Smooth muscle cell (in vitro differentiated cells): Measurements from ENCODE around the gene SHISA4. TPM values are rescaled to one million over a fixed set of nuclear protein-coding genes. Genes with fewer than 3 reads are reported as not detected.

ENCODE experiments used
- DNase-seq: peaks from one replicate; lab custom pipeline; 2025; ENCODE audit not compliant: unreplicated experiment; lab: John Stamatoyannopoulos, UW
- H2AFZ ChIP-seq: fragments of 200-600 bp; sonication (generic); 2 replicates; pipeline ENCODE4 v1.6.0; 2016; ENCODE audit warnings: antibody characterized with exemption, low read depth, mild to moderate bottlenecking
- H3F3A ChIP-seq: fragments of 200-600 bp; sonication (generic); 2 replicates; pipeline ENCODE4 v1.6.0; 2017; ENCODE audit warnings: antibody characterized with exemption, low read depth
- H3K27ac ChIP-seq: fragments of 200-600 bp; sonication (generic); 2 replicates; pipeline ENCODE4 v1.5.1; 2016; ENCODE audit warnings: low read depth, mild to moderate bottlenecking
- H3K27me3 ChIP-seq: fragments of 200-600 bp; sonication (generic); 2 replicates; pipeline ENCODE4 v1.6.1; 2016; ENCODE audit warnings: low read depth, mild to moderate bottlenecking
- H3K36me3 ChIP-seq: fragments of 200-600 bp; sonication (generic); 2 replicates; pipeline ENCODE4 v1.5.1; 2016; ENCODE audit warnings: low read depth
- H3K4me1 ChIP-seq: fragments of 200-600 bp; sonication (generic); 2 replicates; pipeline ENCODE4 v1.5.1; 2016; ENCODE audit warnings: low read depth
- H3K4me2 ChIP-seq: fragments of 200-600 bp; sonication (generic); 2 replicates; pipeline ENCODE4 v1.6.0; 2016; ENCODE audit warnings: mild to moderate bottlenecking
- H3K4me3 ChIP-seq: fragments of 200-600 bp; sonication (generic); 2 replicates; pipeline ENCODE4 v1.5.1; 2016; ENCODE audit warnings: mild to moderate bottlenecking
- H3K79me2 ChIP-seq: fragments of 200-600 bp; sonication (generic); 2 replicates; pipeline ENCODE4 v1.6.0; 2016; ENCODE audit warnings: low read depth, mild to moderate bottlenecking
- H3K9ac ChIP-seq: fragments of 200-600 bp; sonication (generic); 2 replicates; pipeline ENCODE4 v1.6.0; 2016; ENCODE audit warnings: low read depth
- H3K9me3 ChIP-seq: fragments of 200-600 bp; sonication (generic); replicated peaks from 2 replicates; pipeline ENCODE4 v1.5.1; 2016; ENCODE audit warnings: low read depth
- H4K20me1 ChIP-seq: fragments of 200-600 bp; sonication (generic); 2 replicates; pipeline ENCODE4 v1.6.0; 2016; ENCODE audit warnings: low read depth
- WGBS: methylation state at CpG from one replicate; pipeline ENCODE4 v1.1.7; 2016; ENCODE audit warnings: low lambda C conversion rate; 5-methylcytosine and 5-hydroxymethylcytosine counted together
- polyA plus RNA-seq: library from polyadenylated mRNA; unstranded; fragments of >200 nt; fragmentation: Nextera tagmentation; extraction: Ambion mirVana; gene quantifications from 2 replicates; pipeline ENCODE4 v1.2.1, GENCODE V29; 2016
- total RNA-seq: library from RNA; depleted of rRNA; stranded (reverse); fragments of >200 nt; gene quantifications from 2 replicates; pipeline ENCODE4 v1.2.3, GENCODE V29; 2014
- TF ChIP-seq, protein P1 (sequence below): fragments of 200-600 bp; sonication (generic); IDR thresholded peaks from 2 replicates; pipeline ENCODE4 v1.5.1; 2017; ENCODE audit warnings: borderline replicate concordance, mild to moderate bottlenecking, antibody characterized with exemption; ENCODE audit not compliant: insufficient read depth, poor library complexity, severe bottlenecking

The SHISA4 gene
- total and polyA plus RNA-seq, 2 experiments from 2014 or later, result 30.1 to 73.5 TPM

DNA sequence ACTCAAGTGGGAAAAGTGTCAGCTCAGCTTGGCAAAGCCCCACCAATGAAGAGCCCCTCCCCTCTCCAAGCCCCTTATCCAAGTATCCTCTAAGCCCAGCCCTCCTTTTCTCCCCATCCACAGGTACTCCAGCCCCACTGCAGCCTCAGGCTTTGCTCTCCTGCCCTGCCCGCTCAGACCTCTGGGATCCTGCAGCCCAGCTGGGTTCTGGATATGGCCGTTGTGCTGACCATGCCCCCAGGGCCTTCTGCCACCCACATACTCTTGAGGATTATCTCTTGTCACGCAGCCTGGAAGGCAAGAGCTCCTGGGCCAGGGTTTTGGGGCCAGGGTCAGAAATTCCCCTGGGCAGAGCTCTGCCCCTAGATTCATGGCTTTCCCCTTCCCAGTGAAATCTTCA, 4.7 kb downstream of the SHISA4 start:
- Histone ChIP-seq H3K4me3 (no peak overlapping the region), H3K36me3 (no peaks in the 10 kb centered on the region), H4K20me1 (no peaks in the 10 kb centered on the region), H3K9me3 (no peaks in the 10 kb centered on the region), H3K79me2 (no peaks in the 10 kb centered on the region), H3K27me3 (no peaks in the 10 kb centered on the region), H3F3A (no peaks in the 10 kb centered on the region), H3K27ac (peak overlapping the region; percentile 23), H3K4me1 (no peaks in the 10 kb centered on the region), H3K9ac (no peak overlapping the region), H2AFZ (no peak overlapping the region), H3K4me2 (peak overlapping the region; percentile 28)
- TF ChIP-seq, protein P1, sequence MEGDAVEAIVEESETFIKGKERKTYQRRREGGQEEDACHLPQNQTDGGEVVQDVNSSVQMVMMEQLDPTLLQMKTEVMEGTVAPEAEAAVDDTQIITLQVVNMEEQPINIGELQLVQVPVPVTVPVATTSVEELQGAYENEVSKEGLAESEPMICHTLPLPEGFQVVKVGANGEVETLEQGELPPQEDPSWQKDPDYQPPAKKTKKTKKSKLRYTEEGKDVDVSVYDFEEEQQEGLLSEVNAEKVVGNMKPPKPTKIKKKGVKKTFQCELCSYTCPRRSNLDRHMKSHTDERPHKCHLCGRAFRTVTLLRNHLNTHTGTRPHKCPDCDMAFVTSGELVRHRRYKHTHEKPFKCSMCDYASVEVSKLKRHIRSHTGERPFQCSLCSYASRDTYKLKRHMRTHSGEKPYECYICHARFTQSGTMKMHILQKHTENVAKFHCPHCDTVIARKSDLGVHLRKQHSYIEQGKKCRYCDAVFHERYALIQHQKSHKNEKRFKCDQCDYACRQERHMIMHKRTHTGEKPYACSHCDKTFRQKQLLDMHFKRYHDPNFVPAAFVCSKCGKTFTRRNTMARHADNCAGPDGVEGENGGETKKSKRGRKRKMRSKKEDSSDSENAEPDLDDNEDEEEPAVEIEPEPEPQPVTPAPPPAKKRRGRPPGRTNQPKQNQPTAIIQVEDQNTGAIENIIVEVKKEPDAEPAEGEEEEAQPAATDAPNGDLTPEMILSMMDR, result no peak
- no peak for DNase-seq
- WGBS, result 26% methylated on average over 3 of the region's 3 CpGs

DNA sequence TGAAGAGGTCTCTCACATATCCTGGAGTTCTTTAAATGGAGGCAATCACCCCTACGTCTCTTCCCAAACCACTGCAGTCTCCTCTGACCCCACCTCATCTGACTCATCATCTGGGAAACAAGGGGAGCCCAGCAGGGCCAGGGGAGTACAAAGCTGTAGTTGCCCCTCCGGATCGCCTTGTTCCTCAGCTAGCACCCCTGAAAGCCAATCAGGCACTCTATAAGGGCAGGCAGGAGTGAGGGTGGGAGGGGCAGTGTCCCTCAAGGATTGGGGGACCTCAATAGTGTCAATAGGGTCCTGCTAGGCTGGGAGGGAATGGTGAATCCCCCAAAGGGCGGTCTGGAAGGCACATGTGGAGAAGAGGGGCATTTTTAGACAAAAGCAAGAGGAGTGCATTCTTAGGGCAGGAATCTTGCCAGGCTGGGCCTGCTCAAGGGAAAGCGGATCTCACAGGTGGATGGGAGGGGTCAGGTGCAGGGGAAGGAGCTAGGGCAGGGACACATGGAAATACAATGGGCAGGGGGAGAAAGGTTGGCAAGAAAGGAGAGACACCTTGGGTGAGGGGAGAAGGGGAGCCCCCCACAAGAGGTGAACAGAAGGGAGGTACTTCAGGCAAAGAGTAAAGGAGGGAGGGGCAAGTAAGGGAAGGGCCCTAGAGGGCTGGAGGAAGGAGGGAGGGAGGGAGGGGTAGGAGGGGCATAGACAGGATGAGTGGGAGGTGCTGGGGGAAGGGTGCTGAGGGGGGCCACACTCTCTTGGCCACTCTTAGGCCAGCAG, 5.8 kb downstream of the SHISA4 start:
- DNase-seq, result no peak
- H3K4me1 ChIP-seq, result no peaks in the 10 kb centered on the region
- no peaks in the 10 kb centered on the region for H3K36me3 ChIP-seq
- TF ChIP-seq, protein P1, result no peak
- no peak overlapping the region for H3K4me3 ChIP-seq
- no peaks in the 10 kb centered on the region for H3F3A ChIP-seq
- no peak overlapping the region for H3K4me2 ChIP-seq
- H3K79me2 ChIP-seq, result no peaks in the 10 kb centered on the region
- H3K27me3 ChIP-seq, result no peaks in the 10 kb centered on the region
- no peaks in the 10 kb centered on the region for H3K9me3 ChIP-seq
- no peak overlapping the region for H3K9ac ChIP-seq
- H2AFZ ChIP-seq, result no peak overlapping the region
- 70% methylated on average over 5 of the region's 5 CpGs for WGBS
- peak overlapping the region; percentile 23 for H3K27ac ChIP-seq
- no peaks in the 10 kb centered on the region for H4K20me1 ChIP-seq

DNA sequence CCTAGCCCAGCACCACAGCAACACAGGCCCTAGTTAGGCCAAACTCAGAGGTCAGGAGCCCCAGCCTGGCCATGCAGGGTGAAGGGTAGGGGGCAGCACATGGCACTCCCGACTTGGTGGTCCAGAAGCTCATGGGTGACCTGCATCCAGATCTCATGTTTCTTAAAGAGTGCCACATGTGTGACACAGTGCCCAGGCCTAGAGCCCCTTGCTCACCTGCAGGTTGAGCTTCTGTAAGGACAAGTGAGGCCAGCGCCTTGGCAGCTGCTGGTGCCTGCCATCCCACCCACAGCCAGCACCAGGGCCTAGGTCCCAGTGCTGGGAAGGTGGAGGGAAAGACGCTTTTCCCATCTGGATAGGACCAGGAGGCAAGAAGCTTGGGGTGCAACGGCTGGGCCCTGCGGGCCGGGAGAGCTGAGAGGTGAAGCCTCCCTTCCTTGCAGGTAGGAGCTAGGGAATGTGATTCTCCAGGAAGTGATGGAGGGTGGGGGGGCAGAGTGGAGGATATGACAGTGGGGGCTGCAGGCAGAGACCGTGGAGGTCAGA, 6.5 kb downstream of the SHISA4 start:
- Histone ChIP-seq H3K4me1 (no peaks in the 10 kb centered on the region), H3K36me3 (no peaks in the 10 kb centered on the region), H3K9me3 (no peaks in the 10 kb centered on the region), H3K4me3 (no peak overlapping the region), H4K20me1 (no peaks in the 10 kb centered on the region), H3K79me2 (no peaks in the 10 kb centered on the region), H3K27me3 (no peaks in the 10 kb centered on the region), H3K27ac (no peak overlapping the region), H2AFZ (no peak overlapping the region), H3K9ac (no peak overlapping the region), H3F3A (no peaks in the 10 kb centered on the region), H3K4me2 (no peak overlapping the region)
- TF ChIP-seq, protein P1, result no peak
- DNase-seq, result no peak
- WGBS, result 94% methylated on average over 7 of the region's 7 CpGs
